A673 (cell line): ENCODE measurements around the gene ICE1. TPM values are rescaled to one million over a fixed set of nuclear protein-coding genes. Genes with fewer than 3 reads are reported as not detected.

Experiments
- BruUV-seq: library from RNA; stranded (reverse); fragments of 400-500 nt; replicated peaks from 2 replicates; lab custom pipeline; 2021; lab: Mats Ljungman, UMichigan
- CTCF ChIA-PET: fragments of 300-600 bp; sonication (Branson Sonifier 250); formaldehyde crosslinking; loops from one replicate; lab custom pipeline; 2022; ENCODE audit warnings: antibody characterized with exemption; lab: Charles Lee
- POLR2A ChIA-PET: fragments of 300-600 bp; sonication (Branson Sonifier 250); formaldehyde crosslinking; loops from one replicate; lab custom pipeline; 2022; ENCODE audit warnings: antibody characterized with exemption; ENCODE audit not compliant: low non-redundant PET; lab: Charles Lee
- DNase-seq: peaks from one replicate; pipeline ENCODE4 v3.0.0-alpha.2; 2015; ENCODE audit warnings: low spot score
- H3K27ac ChIP-seq: fragments of 200-600 bp; sonication (generic); 2 replicates; pipeline ENCODE4 v1.5.1; 2016; ENCODE audit warnings: mixed run types, low read depth, mild to moderate bottlenecking, mixed read lengths, antibody characterized with exemption, low read length; ENCODE audit not compliant: poor library complexity, severe bottlenecking
- H3K27me3 ChIP-seq: fragments of 200-600 bp; sonication (generic); replicated peaks from 2 replicates; pipeline ENCODE4 v1.6.1; 2017; ENCODE audit warnings: mixed run types, low read depth, mild to moderate bottlenecking, mixed read lengths, antibody characterized with exemption, low read length; ENCODE audit not compliant: insufficient read depth, poor library complexity
- H3K36me3 ChIP-seq: fragments of 200-600 bp; sonication (generic); 2 replicates; pipeline ENCODE4 v1.6.1; 2016; ENCODE audit warnings: mixed run types, mild to moderate bottlenecking, mixed read lengths, antibody characterized with exemption, low read length; ENCODE audit not compliant: insufficient read depth, poor library complexity, severe bottlenecking
- H3K4me1 ChIP-seq: fragments of 200-600 bp; sonication (generic); 2 replicates; pipeline ENCODE4 v1.6.1; 2017; ENCODE audit warnings: mixed run types, mild to moderate bottlenecking, mixed read lengths, antibody characterized with exemption, low read length; ENCODE audit not compliant: insufficient read depth, poor library complexity, severe bottlenecking
- H3K4me3 ChIP-seq: fragments of 200-600 bp; sonication (generic); 2 replicates; pipeline ENCODE4 v1.5.1; 2016; ENCODE audit warnings: low read depth, mixed run types, mild to moderate bottlenecking, mixed read lengths, low read length; ENCODE audit not compliant: poor library complexity, severe bottlenecking
- H3K9me3 ChIP-seq: fragments of 200-600 bp; sonication (generic); 2 replicates; pipeline ENCODE4 v1.6.1; 2016; ENCODE audit warnings: mixed run types, low read depth, mild to moderate bottlenecking, mixed read lengths, antibody characterized with exemption, low read length; ENCODE audit not compliant: poor library complexity, severe bottlenecking
- CTCF ChIP-seq: fragments of 300-800, 200-600 bp; sonication (generic); conservative IDR thresholded peaks from 2 replicates; pipeline ENCODE4 v1.5.1; 2017; ENCODE audit warnings: low read depth, mild to moderate bottlenecking, antibody characterized with exemption, low read length, moderate library complexity, mixed read lengths
- EZH2 ChIP-seq: fragments of 200-600 bp; sonication (generic); IDR thresholded peaks from 2 replicates; pipeline ENCODE4 v1.6.1; 2017; ENCODE audit warnings: borderline replicate concordance, low read depth, mild to moderate bottlenecking, mixed read lengths, antibody characterized with exemption, low read length; ENCODE audit not compliant: poor library complexity, severe bottlenecking
- intact Hi-C: fragments of 100-400 bp; cut with micrococcal nuclease; formaldehyde crosslinking; loops from one replicate; pipeline ENCODE4 v1.10.0; 2022; ENCODE audit not compliant: unreplicated experiment
- total RNA-seq: library from RNA; stranded (reverse); gene quantifications from 2 replicates; pipeline ENCODE4 v1.2.3, GENCODE V29; 2021

The ICE1 gene
- total RNA-seq, 1 experiment from 2014 or later = 37.2 TPM

DNA sequence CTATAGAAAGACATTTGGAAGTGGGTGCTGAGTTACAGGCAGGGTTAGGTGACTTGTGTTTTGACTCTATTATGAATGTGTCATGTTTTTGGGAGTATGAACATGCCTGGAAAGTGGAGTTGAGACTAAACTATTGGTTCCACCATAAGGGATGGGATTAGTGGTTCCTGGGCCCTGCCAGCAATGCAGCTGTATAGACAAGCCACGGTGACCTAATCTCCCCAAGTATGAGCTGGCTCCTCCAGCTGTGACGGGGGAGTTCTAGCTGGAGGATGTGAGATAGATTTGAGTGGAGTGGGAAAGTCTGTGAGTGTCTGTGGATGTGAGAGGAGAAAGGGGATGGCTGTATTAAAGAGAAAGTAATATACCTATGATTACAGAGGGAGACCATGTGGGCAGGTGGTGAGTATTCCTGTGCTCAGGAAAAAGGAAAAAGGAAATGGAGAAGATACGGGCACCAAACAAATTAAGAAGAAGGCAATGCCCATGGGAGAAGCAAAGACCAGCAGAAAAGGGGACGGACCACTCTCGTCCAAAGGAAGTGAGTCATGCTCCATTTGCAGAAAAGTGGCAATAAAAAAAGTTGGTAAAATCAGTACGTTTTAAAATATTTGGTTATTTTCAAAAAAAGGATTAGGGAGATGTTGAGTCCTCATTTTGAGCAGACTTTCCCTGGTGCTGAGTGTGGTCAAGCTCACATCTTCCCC, 48.3 kb upstream of the ICE1 start:
- ChIA-PET POLR2A (interaction anchor here (0.6 kb wide), 1 partner anchor 47 kb away, joined by 3 read pairs; no protein-coding TSS in a partner anchor), CTCF (no interaction called here)
- peaks cover 10% of the 10 kb centered on the region for H3K9me3 ChIP-seq
- H3K27ac ChIP-seq = peak overlapping the region; percentile 4
- no peak overlapping the region for H3K4me3 ChIP-seq
- H3K4me1 ChIP-seq = peaks cover 14% of the 10 kb centered on the region
- TF ChIP-seq EZH2 (no peak), CTCF (no peak)
- no peaks in the 10 kb centered on the region for H3K36me3 ChIP-seq
- DNase-seq = peak; percentile 84
- intact Hi-C loops = no loop called here
- no peaks in the 10 kb centered on the region for H3K27me3 ChIP-seq
- no TSS peak for BruUV-seq

DNA sequence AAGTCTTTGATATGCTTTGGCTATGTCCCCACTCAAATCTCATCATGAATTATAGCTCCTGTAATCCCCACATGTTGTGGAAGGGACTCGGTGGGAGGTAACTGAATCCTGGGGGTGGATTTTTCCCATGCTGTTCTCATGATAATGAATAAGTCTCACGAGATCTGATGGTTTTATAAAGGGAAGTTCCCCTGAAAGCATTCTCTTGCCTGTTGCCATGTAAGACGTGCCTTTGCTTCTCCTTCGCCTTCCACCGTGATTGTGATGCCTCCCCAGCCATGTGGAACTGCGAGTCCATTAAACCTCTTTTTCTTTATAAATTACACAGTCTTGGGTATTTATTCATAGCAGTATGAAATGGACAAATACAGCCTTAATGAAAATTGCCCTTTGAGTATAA, 44.7 kb upstream of the ICE1 start:
- H3K9me3 ChIP-seq = peaks cover 10% of the 10 kb centered on the region
- H3K36me3 ChIP-seq = no peaks in the 10 kb centered on the region
- BruUV-seq = no TSS peak
- no peaks in the 10 kb centered on the region for H3K27me3 ChIP-seq
- peak; percentile 37 for DNase-seq
- no peak overlapping the region for H3K27ac ChIP-seq
- TF ChIP-seq CTCF (no peak), EZH2 (no peak)
- peaks cover 14% of the 10 kb centered on the region for H3K4me1 ChIP-seq
- ChIA-PET POLR2A (no interaction called here), CTCF (no interaction called here)
- intact Hi-C loops = no loop called here
- no peak overlapping the region for H3K4me3 ChIP-seq

GRCh38 chr5:5378531-5378930, 43.9 kb upstream of the ICE1 start:
- no peak overlapping the region for H3K4me3 ChIP-seq
- BruUV-seq = no TSS peak

More at GRCh38 chr5:5378531-5378930, 43.9 kb upstream of the ICE1 start:
- no peak for DNase-seq
- Histone ChIP-seq H3K27ac (no peak overlapping the region), H3K4me1 (peaks cover 14% of the 10 kb centered on the region), H3K9me3 (peaks cover 10% of the 10 kb centered on the region), H3K36me3 (no peaks in the 10 kb centered on the region), H3K27me3 (no peaks in the 10 kb centered on the region)
- TF ChIP-seq EZH2 (no peak), CTCF (no peak)
- ChIA-PET CTCF (no interaction called here), POLR2A (no interaction called here)
- intact Hi-C loops = no loop called here
